Peyer's patch (tissue), 4 donors: ENCODE measurements around the gene NPR1. TPM values are rescaled to one million over a fixed set of nuclear protein-coding genes. Genes with fewer than 3 reads are reported as not detected.

Experiments
- DNase-seq, 3 donors: peaks; one replicate each; pipeline ENCODE4 v3.0.0-alpha.2; 2017 to 2019
- H3K27ac ChIP-seq, 4 donors: fragments of 200-600 bp; sonication (generic); one replicate each; pipeline ENCODE4 v1.5.1; 2016 to 2019
- H3K27me3 ChIP-seq, 2 donors: fragments of 200-600 bp; sonication (generic); one replicate each; pipeline ENCODE4 v1.5.1; 2019
- H3K36me3 ChIP-seq, 3 donors: fragments of 200-600 bp; sonication (generic); one replicate each; pipeline ENCODE4 v1.5.1; 2016 to 2019
- H3K4me1 ChIP-seq, 4 donors: fragments of 200-600 bp; sonication (generic); one replicate each; pipeline ENCODE4 v1.5.1; 2016 to 2019
- H3K4me3 ChIP-seq, 4 donors: fragments of 200-600 bp; sonication (generic); 1 replicate in 3 of 4; 2 replicates in 1 of 4; pipeline ENCODE4 v1.5.1; 2016 to 2019; ENCODE audit warnings: mild to moderate bottlenecking in 1 of 4
- H3K9me3 ChIP-seq, 4 donors: fragments of 200-600 bp; sonication (generic); one replicate each; pipeline ENCODE4 v1.5.1; 2016 to 2019; ENCODE audit warnings: mild to moderate bottlenecking in 1 of 4
- CTCF ChIP-seq, 6 experiments: fragments of 450-650 bp in 4 of 6; fragments of 200-600 bp in 2 of 6; sonication (generic) in 1 of 6; IDR thresholded peaks; one replicate each; pipeline ENCODE4 v1.5.1; 2017 to 2019; ENCODE audit warnings: antibody characterized with exemption in 6 of 6, mild to moderate bottlenecking in 3 of 6, moderate library complexity in 1 of 6
- POLR2A ChIP-seq, 2 donors: fragments of 450-650 bp; IDR thresholded peaks; one replicate each; pipeline ENCODE4 v1.5.1; 2017; ENCODE audit warnings: antibody characterized with exemption in 2 of 2, mild to moderate bottlenecking in 2 of 2, moderate library complexity in 2 of 2
- total RNA-seq, 4 donors: library from RNA; depleted of rRNA; stranded (reverse); fragments of >200 nt; gene quantifications; one replicate each; pipeline ENCODE4 v1.1.0, GENCODE V29; 2016

Gene NPR1
- total RNA-seq, 4 donors from 2014 or later = 5.0 to 17.3 (median 10.9) TPM

GRCh38 chr1:153646672-153647345, 31.7 kb upstream of the NPR1 start:
- no peak for TF ChIP-seq POLR2A (IDR thresholded peaks at IDR 0.05)
- DNase-seq = peak in 1 of 3 donors; percentile 44
- Histone ChIP-seq H3K4me3 (no peak overlapping the region), H3K9me3 (no peaks in the 10 kb centered on the region), H3K27ac (no peak overlapping the region), H3K27me3 (no peaks in the 10 kb centered on the region), H3K4me1 (peaks cover 0 to 8% (median 0%) of the 10 kb centered on the region in 4 donors), H3K36me3 (peaks cover 3 to 54% (median 5%) of the 10 kb centered on the region in 3 donors)

- no peak for TF ChIP-seq POLR2A (IDR thresholded peaks at IDR 0.05)
- no peak for TF ChIP-seq CTCF (IDR thresholded peaks at IDR 0.05)
- peak in 1 of 3 donors; percentile 39 for DNase-seq
- no peaks in the 10 kb centered on the region for H3K27me3 ChIP-seq
- H3K4me1 ChIP-seq = peaks cover 0 to 8% (median 0%) of the 10 kb centered on the region in 4 donors
- no peak overlapping the region for H3K4me3 ChIP-seq
- H3K36me3 ChIP-seq = peaks cover 3 to 49% (median 3%) of the 10 kb centered on the region in 3 donors
- H3K27ac ChIP-seq = no peak overlapping the region
- no peaks in the 10 kb centered on the region for H3K9me3 ChIP-seq
These were observed 31.2 kb upstream of the NPR1 start for GRCh38 chr1:153647346-153647714.

GRCh38 chr1:153648000-153648643, 30.4 kb upstream of the NPR1 start:
- TF ChIP-seq CTCF (IDR thresholded peaks at IDR 0.05) (no peak), POLR2A (IDR thresholded peaks at IDR 0.05) (no peak)
- H3K9me3 ChIP-seq = no peaks in the 10 kb centered on the region
- peak in 2 of 3 donors; percentile 29 to 43 for DNase-seq
- H3K36me3 ChIP-seq = peaks cover 3 to 41% (median 3%) of the 10 kb centered on the region in 3 donors
- H3K4me1 ChIP-seq = peaks cover 0 to 7% (median 0%) of the 10 kb centered on the region in 4 donors
- no peak overlapping the region for H3K4me3 ChIP-seq
- H3K27me3 ChIP-seq = no peaks in the 10 kb centered on the region
- no peak overlapping the region for H3K27ac ChIP-seq

- Histone ChIP-seq H3K4me3 (no peak overlapping the region), H3K4me1 (no peaks in the 10 kb centered on the region), H3K27me3 (no peaks in the 10 kb centered on the region), H3K9me3 (no peaks in the 10 kb centered on the region), H3K36me3 (peaks cover 0 to 29% (median 3%) of the 10 kb centered on the region in 3 donors), H3K27ac (no peak overlapping the region)
- peak in 1 of 3 donors; percentile 29 for DNase-seq
- TF ChIP-seq CTCF (IDR thresholded peaks at IDR 0.05) (no peak), POLR2A (IDR thresholded peaks at IDR 0.05) (no peak)
These were observed 29.2 kb upstream of the NPR1 start for GRCh38 chr1:153649137-153649862.

- no peak overlapping the region for H3K4me3 ChIP-seq
- peaks cover 0 to 25% (median 3%) of the 10 kb centered on the region in 3 donors for H3K36me3 ChIP-seq
- no peaks in the 10 kb centered on the region for H3K9me3 ChIP-seq
- no peak overlapping the region for H3K27ac ChIP-seq
- DNase-seq = peak in 1 of 3 donors; percentile 34
- no peaks in the 10 kb centered on the region for H3K27me3 ChIP-seq
- no peaks in the 10 kb centered on the region for H3K4me1 ChIP-seq
- TF ChIP-seq POLR2A (IDR thresholded peaks at IDR 0.05) = no peak
These were observed 28.6 kb upstream of the NPR1 start for GRCh38 chr1:153649863-153650235.

- Histone ChIP-seq H3K9me3 (no peaks in the 10 kb centered on the region), H3K36me3 (peaks cover 0 to 5% (median 0%) of the 10 kb centered on the region in 3 donors), H3K4me1 (no peaks in the 10 kb centered on the region), H3K4me3 (no peak overlapping the region), H3K27me3 (no peaks in the 10 kb centered on the region), H3K27ac (no peak overlapping the region)
- no peak for TF ChIP-seq POLR2A (IDR thresholded peaks at IDR 0.05)
- TF ChIP-seq CTCF (IDR thresholded peaks at IDR 0.05) = no peak
- no peak for DNase-seq
These were observed 26.7 kb upstream of the NPR1 start for GRCh38 chr1:153651771-153652170.
